GM12873 (cell line): ENCODE results near the gene USP35.

Source experiments
- CTCF ChIP-seq: IDR thresholded peaks from 2 replicates; pipeline ENCODE4 v1.5.1; 2012; ENCODE audit warnings: low read depth, mild to moderate bottlenecking, moderate library complexity, low read length, control low read depth; ENCODE audit not compliant: insufficient read depth; ENCODE audit errors: missing control alignments

The USP35 gene

GRCh38 chr11:78194490-78194889 lies 5.8 kb downstream of the USP35 start:
- TF ChIP-seq CTCF, result no peak

- TF ChIP-seq CTCF, result no peak
These were observed 7.3 kb downstream of the USP35 start for GRCh38 chr11:78195917-78196560.

DNA sequence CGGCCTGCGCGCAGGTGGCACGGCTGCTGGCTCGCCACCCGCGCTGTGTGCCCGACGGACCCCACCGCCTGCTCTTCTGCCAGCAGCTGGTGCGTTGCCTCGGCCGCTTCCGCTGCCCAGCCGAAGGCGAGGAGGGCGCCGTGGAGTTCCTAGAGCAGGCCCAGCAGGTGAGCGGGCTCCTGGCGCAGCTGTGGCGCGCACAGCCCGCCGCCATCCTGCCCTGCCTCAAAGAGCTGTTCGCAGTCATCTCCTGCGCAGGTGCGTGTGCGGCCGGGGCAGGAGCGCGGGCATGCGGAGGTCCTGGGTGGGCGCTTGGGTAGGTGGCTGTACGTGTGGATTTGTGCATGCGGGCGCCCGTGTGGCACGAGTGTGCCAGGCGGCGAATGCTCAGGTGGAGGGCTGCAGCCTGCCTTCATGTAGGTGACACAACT lies 8.0 kb downstream of the USP35 start:
- TF ChIP-seq CTCF, result no peak

DNA sequence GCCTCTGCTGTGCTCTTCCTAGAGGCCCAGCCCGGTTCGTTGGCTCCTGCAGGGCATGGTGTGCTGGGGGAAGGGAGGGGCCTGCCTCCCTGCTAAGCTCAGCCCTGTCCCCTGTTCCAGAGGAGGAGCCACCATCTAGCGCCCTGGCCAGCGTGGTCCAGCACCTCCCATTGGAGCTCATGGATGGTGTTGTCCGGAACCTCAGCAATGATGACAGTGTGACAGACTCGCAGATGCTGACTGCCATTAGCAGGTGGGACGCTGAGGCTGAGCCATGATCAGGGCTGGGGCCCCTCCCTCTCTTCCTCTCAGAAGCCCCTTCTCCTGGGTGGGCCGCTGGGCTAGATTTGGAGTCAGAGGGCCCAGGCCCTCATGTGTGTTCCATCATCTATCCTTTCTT lies 9.1 kb downstream of the USP35 start:
- TF ChIP-seq CTCF, result no peak

DNA sequence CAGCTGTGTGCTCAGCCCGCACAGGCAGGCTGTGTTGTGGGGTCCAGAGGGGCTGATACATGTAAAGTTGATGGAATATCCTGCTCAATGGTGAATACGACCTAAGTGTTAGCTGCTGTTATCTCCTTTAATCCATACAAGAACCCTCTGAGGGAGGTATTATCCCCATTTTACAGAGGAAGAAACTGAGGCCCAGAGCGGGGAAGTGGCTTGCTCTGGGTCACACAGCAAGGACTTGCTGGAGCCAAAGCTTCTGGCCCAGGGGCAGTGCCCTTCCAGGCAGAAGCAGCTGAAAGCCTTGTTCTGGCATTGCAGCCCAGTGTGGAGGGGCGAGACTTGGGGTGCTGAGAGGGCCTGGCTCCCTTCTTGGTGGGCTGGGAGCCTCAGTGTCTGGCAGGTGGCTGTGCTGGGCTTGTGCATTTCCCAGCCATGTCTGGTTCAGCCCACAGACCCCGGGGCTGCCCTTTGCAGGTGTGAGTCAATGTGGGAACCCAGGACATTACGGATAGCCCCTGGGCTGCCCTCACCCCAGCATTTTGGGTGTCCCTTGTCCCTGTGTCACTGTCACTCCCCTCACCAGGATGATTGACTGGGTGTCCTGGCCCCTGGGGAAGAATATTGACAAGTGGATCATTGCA lies 10.4 kb downstream of the USP35 start:
- no peak for TF ChIP-seq CTCF

- TF ChIP-seq CTCF, result no peak
These were observed 10.9 kb downstream of the USP35 start for GRCh38 chr11:78199653-78200015.

DNA sequence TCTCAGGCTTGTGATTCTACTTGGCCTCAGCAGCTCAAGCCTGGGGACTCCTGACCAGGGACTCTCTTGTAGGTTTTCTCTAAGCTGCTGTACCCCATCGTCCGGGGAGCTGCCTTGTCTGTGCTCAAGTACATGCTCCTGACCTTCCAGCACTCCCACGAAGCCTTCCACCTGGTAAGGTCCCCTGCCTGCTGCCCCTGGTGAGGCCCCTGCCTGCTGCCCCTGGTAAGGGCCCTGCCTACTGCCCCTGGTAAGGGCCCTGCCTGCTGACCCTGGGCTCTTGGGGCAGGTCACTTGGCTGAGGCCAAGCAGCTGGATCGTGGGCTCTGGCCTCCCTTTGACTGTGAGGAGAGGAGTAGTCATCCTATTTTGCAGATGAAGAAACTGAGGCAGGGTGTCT lies 11.3 kb downstream of the USP35 start:
- TF ChIP-seq CTCF, result no peak
